DMS 273 (cell line): ENCODE data around the gene SGK1.
"Not testable (repeated sequence)": the region's sequence is repeated elsewhere in the genome, so short reads cannot be mapped to it uniquely, and the experiment has no call there.

ENCODE experiments used
- DNase-seq: peaks from one replicate; lab custom pipeline; 2025; ENCODE audit not compliant: unreplicated experiment; lab: John Stamatoyannopoulos, UW

The SGK1 gene

GRCh38 chr6:134255280-134255679, 62.6 kb downstream of the SGK1 start:
- not testable (repeated sequence) for DNase-seq

- DNase-seq: no peak
Observed at GRCh38 chr6:134254118-134254517, 63.8 kb downstream of the SGK1 start.

- DNase-seq: no peak
Observed at GRCh38 chr6:134253681-134254080, 64.2 kb downstream of the SGK1 start.

GRCh38 chr6:134251320-134251719, 66.6 kb downstream of the SGK1 start:
- DNase-seq: no peak

GRCh38 chr6:134250776-134251175, 67.1 kb downstream of the SGK1 start:
- DNase-seq: no peak

DNA sequence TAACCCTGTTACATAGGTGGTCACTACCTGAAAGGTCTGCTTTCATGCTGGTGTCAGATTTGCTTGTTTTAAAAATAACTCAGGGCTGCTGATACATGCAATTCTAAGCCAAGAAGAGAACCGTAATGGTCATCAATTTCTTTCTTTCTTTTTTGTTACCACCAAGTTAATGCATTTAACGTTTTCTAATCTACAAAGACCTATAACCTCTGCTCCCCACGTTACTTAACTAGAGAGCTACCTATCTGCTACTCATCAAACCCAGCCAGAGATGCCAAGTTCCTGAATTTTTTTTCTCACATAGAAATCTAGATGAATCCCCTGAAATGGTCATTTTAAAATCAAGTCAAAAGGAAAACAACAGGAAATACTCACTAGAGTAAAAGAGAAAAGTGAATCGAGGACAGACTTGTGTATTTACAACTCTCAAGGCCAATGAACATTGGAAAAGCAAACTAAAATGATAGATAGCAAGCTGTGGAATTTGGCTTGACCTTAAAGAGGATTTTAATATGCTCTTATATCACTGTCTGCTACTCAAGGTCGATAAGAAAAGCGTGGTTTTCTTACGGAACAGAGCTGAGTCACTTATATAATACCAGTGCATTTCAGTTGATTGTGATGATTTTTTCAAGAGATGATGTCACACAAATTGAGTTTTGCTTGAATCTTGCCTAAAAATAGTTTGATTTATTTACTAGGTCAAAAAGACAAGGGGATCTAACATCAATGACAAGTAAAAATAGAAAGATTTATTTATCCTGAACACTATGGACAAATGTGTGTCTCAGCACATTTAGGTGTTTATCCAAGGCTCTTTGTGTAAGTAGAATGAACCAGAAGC, 67.9 kb downstream of the SGK1 start:
- no peak for DNase-seq

GRCh38 chr6:134249239-134249758, 68.6 kb downstream of the SGK1 start:
- no peak for DNase-seq

GRCh38 chr6:134247844-134248580, 69.9 kb downstream of the SGK1 start:
- DNase-seq: no peak

GRCh38 chr6:134247231-134247833, 70.6 kb downstream of the SGK1 start:
- no peak for DNase-seq

DNA sequence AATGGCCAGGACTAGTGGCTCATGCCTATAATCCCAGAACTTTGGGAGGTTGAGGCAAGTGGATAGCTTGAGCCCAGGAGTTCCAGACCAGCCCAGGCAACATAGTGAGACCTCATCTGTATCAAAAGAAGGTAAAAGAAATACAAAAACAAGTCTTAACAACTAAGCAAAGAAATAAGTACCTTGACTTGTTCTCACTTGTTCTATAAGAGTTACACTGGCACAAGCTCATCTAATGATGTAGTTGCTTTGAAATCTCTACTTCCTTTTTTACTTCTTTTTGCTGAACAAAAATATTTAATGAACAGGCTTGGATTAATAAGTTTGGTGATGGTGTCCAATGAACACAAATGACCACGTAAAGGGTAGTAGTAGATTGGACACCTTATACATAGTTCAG, 72.2 kb downstream of the SGK1 start:
- no peak for DNase-seq

DNA sequence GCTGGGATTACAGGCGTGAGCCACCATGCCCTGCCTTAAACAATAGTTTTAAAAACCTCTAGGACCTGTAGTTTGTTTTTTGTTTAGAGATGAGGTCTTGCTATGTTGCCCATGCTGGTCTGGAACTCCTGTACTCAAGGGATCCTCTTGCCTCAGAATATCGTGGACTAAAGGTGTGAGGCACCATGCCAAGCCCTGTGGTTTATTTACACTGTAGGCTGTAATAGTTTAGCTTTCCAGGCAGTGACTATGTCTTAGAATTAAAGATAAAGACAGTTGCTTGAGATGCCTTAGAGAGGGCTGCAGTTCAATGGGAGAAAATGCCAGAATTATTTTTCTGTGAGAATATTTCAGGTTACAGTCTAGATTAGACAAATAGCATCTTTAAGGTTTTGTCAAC, 72.9 kb downstream of the SGK1 start:
- no peak for DNase-seq

DNA sequence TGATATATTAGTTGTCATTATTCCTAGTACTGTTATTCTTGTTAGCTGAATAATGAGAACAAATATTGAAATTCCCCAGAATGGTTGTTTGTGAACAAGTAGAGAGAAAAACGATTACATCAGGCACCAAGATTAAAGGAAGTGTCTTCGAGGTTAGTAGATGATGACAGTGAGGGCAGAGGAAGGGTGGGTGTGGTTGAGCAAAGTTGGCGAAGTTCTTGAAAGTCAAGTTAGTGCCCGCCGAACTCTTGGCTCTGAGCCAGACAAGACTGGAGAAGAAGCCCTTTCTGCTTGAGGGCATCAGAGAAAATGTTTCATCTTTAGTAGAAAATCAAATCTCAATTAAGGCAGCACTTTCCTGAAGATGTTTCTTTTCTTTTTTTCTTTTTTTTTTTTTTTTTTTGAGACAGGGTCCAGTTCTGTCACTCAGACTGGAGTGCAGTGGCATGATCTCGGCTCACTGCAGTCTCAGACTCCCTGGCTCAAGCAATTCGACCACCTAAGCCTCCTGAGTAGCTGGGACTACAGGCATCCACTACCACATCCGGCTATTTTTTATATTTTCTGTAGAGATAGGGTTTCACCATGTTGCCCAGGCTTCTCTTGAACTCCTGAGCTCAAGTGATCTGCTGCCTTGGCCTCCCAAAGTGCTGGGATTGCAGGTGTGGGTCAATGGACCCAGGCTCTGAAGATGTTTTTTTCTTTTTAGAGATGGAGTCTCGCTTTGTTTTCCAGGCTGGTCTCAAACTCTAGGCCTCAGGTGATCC, 77.1 kb downstream of the SGK1 start:
- no peak for DNase-seq

DNA sequence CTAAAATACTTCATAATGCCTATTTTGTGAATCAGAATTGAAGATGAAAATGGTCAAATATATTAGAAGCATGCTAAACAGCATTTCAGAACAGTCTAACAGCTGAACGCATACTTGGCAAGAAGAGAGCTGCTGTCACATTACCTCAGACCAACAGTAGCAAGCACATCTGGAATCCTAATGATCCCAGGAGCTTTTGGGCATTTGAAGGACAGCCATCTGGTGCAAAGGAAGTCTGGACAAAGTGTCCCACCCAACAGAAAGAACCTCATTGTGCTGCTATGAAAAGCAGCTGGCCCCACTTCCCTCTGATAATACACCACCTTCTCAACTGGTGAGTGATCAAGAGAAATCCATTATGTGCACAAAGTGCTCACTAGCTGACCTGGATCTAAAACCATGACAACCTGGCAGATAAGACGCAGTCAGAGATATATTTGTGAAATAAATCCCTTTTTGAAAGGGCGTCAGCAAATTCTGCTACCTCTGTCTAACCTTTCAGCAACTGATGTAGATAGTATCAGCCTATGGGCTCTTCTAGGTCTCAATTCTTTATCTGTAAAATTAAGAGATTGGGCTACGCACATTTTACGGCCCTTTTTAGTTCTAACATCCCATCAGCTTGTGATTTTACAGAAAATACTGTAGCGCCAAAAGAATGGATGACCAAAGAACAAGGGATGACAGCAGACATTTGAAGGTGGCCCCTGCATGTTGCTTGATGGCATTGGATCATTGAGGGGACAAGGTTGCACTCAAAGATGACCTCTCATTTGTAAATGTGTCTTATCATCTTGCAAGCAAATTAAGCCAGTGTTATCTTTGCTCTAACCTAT, 78.7 kb downstream of the SGK1 start:
- DNase-seq: peak; percentile 46

GRCh38 chr6:134238006-134238405, 79.9 kb downstream of the SGK1 start:
- peak; percentile 5 for DNase-seq

GRCh38 chr6:134235937-134236751, 81.8 kb downstream of the SGK1 start:
- DNase-seq: no peak

DNA sequence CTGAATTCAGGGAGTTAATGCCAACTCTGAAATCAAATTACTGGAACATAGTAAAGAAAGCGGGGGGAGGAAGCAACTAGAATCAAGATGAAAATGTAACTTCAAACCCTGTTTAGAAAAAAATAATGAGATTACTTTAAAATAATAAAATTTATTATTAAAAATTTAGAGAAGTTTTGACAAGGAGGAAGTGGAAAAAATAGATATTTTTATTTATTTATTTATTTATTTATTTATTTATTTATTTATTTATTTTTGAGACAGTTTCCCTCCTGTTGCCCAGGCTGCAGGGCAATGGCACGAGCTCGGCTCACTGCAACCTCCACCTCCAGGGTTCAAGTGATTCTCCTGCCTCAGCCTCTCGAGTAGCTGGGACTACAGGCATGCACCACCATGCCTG, 82.6 kb downstream of the SGK1 start:
- not testable (repeated sequence) for DNase-seq

- no peak for DNase-seq
Observed at GRCh38 chr6:134233180-134233955, 84.5 kb downstream of the SGK1 start.

DNA sequence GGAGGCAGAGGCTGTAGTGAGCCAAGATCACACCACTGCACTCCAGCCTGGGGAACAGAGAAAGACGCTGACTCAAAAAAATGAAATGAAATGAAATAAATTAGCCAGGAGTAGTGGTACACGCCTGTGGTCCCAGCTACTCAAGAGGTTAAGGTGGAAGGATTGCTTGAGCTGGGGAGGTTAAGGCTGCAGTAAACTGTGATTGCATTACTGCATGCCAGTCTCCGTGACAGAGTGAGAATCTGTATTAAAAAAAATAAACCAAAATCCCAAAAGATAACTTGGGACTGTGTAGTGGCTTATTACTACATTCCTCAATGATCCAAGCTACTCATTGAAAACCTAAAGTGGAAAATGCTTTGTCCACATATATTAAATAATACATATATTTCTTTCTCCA, 87.0 kb downstream of the SGK1 start:
- DNase-seq: no peak
